ENCODE results near the gene ACTL7A.

DNA sequence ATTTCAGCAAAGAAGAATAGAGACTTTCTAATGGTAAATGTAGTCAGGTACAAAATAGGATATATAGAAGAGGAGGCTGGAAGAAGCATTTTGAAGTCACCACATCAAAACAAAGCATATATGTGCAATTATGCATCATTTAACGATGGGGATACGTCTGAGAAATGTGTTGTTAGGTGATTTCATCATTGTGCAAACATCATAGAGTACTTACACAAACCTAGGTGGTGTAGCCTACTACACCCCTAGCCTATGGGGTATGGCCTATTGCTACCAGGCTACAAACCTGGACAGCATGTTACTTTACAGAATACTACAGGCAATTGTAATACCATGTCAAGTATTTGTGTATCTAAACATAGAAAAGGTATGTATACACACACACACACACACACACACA is 43.4 kb downstream of the ACTL7A start:
- TF ChIP-seq, protein P1, sequence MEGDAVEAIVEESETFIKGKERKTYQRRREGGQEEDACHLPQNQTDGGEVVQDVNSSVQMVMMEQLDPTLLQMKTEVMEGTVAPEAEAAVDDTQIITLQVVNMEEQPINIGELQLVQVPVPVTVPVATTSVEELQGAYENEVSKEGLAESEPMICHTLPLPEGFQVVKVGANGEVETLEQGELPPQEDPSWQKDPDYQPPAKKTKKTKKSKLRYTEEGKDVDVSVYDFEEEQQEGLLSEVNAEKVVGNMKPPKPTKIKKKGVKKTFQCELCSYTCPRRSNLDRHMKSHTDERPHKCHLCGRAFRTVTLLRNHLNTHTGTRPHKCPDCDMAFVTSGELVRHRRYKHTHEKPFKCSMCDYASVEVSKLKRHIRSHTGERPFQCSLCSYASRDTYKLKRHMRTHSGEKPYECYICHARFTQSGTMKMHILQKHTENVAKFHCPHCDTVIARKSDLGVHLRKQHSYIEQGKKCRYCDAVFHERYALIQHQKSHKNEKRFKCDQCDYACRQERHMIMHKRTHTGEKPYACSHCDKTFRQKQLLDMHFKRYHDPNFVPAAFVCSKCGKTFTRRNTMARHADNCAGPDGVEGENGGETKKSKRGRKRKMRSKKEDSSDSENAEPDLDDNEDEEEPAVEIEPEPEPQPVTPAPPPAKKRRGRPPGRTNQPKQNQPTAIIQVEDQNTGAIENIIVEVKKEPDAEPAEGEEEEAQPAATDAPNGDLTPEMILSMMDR (IDR thresholded peaks at IDR 0.05; ENCODE audit: insufficient read depth, low read length), result no peak
- TF ChIP-seq POLR2AphosphoS5 (IDR thresholded peaks at IDR 0.05; ENCODE audit: low read depth) (no peak), GABPA (IDR thresholded peaks at IDR 0.05; ENCODE audit: low read depth) (no peak)
